Mesenchymal stem cell (in vitro differentiated cells and primary cell): ENCODE results near the gene MRPS27.
A peak's percentile ranks its signal among the peaks of the same experiment; 100 is the strongest.

Source experiments
- DNase-seq: peaks from one replicate; pipeline ENCODE4 v3.0.0-alpha.2; 2013
- H2AFZ ChIP-seq: one replicate; pipeline ENCODE4 v1.6.1; 2013; ENCODE audit warnings: low read depth, mild to moderate bottlenecking, control low read depth, inconsistent platforms, low read length, moderate library complexity
- H2AK5ac ChIP-seq: 2 replicates; pipeline ENCODE4 v1.6.1; 2013; ENCODE audit warnings: low read length, moderate library complexity, mild to moderate bottlenecking, inconsistent platforms; ENCODE audit not compliant: severe bottlenecking
- H2BK120ac ChIP-seq: one replicate; pipeline ENCODE4 v1.6.1; 2013; ENCODE audit warnings: low read depth, mild to moderate bottlenecking, inconsistent platforms, low read length, moderate library complexity
- H2BK12ac ChIP-seq, 2 experiments: one replicate each; pipeline ENCODE4 v1.6.1; 2013; ENCODE audit warnings: inconsistent platforms in 2 of 2, low read length in 2 of 2, mild to moderate bottlenecking in 2 of 2, moderate library complexity in 2 of 2, control low read depth in 1 of 2
- H2BK15ac ChIP-seq: one replicate; pipeline ENCODE4 v1.6.1; 2013; ENCODE audit warnings: mild to moderate bottlenecking, low read depth, inconsistent platforms; ENCODE audit not compliant: poor library complexity, severe bottlenecking
- H2BK5ac ChIP-seq: 2 replicates; pipeline ENCODE4 v1.6.1; 2013; ENCODE audit warnings: low read depth, mild to moderate bottlenecking, low read length, control low read depth, inconsistent platforms; ENCODE audit not compliant: poor library complexity, severe bottlenecking
- H3K14ac ChIP-seq, 2 experiments: one replicate each; pipeline ENCODE4 v1.6.1; 2013; ENCODE audit warnings: inconsistent platforms in 2 of 2, low read length in 2 of 2, control low read depth in 1 of 2, mild to moderate bottlenecking in 1 of 2, moderate library complexity in 1 of 2
- H3K18ac ChIP-seq, 2 experiments: one replicate each; pipeline ENCODE4 v1.6.1; 2013; ENCODE audit warnings: inconsistent platforms in 2 of 2, low read length in 2 of 2, control low read depth in 1 of 2, low read depth in 1 of 2, mild to moderate bottlenecking in 1 of 2
- H3K23ac ChIP-seq, 2 experiments: one replicate each; pipeline ENCODE4 v1.6.1; 2013; ENCODE audit warnings: inconsistent platforms in 2 of 2, low read length in 2 of 2, mild to moderate bottlenecking in 2 of 2, moderate library complexity in 2 of 2, control low read depth in 1 of 2
- H3K27ac ChIP-seq: 2 replicates; pipeline ENCODE4 v1.5.1; 2013; ENCODE audit warnings: mild to moderate bottlenecking, moderate library complexity, low read length, control low read depth, inconsistent platforms; ENCODE audit not compliant: poor library complexity, severe bottlenecking
- H3K27me3 ChIP-seq, 2 experiments: 2 replicates each; pipeline versions ENCODE4 v1.6.1 to v1.7.0; 2013; ENCODE audit warnings: low read length in 2 of 2, mild to moderate bottlenecking in 2 of 2, moderate library complexity in 2 of 2, control low read depth in 1 of 2, inconsistent platforms in 1 of 2; ENCODE audit not compliant: control insufficient read depth in 1 of 2, insufficient read depth in 1 of 2
- H3K36me3 ChIP-seq, 2 experiments: 2 replicates each; pipeline versions ENCODE4 v1.6.1 to v1.7.0; 2013; ENCODE audit warnings: low read length in 2 of 2, control low read depth in 1 of 2, inconsistent platforms in 1 of 2, low read depth in 1 of 2, mild to moderate bottlenecking in 1 of 2; ENCODE audit not compliant: insufficient read depth in 2 of 2, control insufficient read depth in 1 of 2
- H3K4ac ChIP-seq, 2 experiments: one replicate each; pipeline ENCODE4 v1.6.1; 2013; ENCODE audit warnings: inconsistent platforms in 2 of 2, low read length in 2 of 2, mild to moderate bottlenecking in 2 of 2, moderate library complexity in 2 of 2, control low read depth in 1 of 2, low read depth in 1 of 2
- H3K4me1 ChIP-seq: 2 replicates; pipeline ENCODE4 v1.6.1; 2013; ENCODE audit warnings: low read depth, low read length, control low read depth; ENCODE audit not compliant: control insufficient read depth, insufficient read depth
- H3K4me2 ChIP-seq: 2 replicates; pipeline ENCODE4 v1.6.1; 2013; ENCODE audit warnings: low read length, mild to moderate bottlenecking, inconsistent platforms; ENCODE audit not compliant: poor library complexity, severe bottlenecking
- H3K4me3 ChIP-seq, 2 experiments: 2 replicates each; pipeline versions ENCODE4 v1.5.1 to v1.7.0; 2013; ENCODE audit warnings: low read length in 2 of 2, mild to moderate bottlenecking in 2 of 2, control low read depth in 1 of 2, low read depth in 1 of 2; ENCODE audit not compliant: insufficient read depth in 1 of 2
- H3K79me1 ChIP-seq: replicated peaks from 2 replicates; pipeline ENCODE4 v1.6.1; 2013; ENCODE audit warnings: mild to moderate bottlenecking, control low read depth, low read length, inconsistent platforms; ENCODE audit not compliant: poor library complexity, severe bottlenecking
- H3K9ac ChIP-seq: 2 replicates; pipeline ENCODE4 v1.7.0; 2013; ENCODE audit warnings: mild to moderate bottlenecking, low read length, moderate library complexity
- H3K9me3 ChIP-seq: 2 replicates; pipeline ENCODE4 v1.7.0; 2013; ENCODE audit warnings: mild to moderate bottlenecking, low read length; ENCODE audit not compliant: control insufficient read depth
- H4K8ac ChIP-seq: one replicate; pipeline ENCODE4 v1.6.1; 2013; ENCODE audit warnings: inconsistent platforms, mild to moderate bottlenecking, low read length, moderate library complexity
- H4K91ac ChIP-seq: one replicate; pipeline ENCODE4 v1.6.1; 2013; ENCODE audit warnings: mild to moderate bottlenecking, low read length, inconsistent platforms
- WGBS: methylation state at CpG from one replicate; pipeline ENCODE4 v1.1.7; 2013; ENCODE audit warnings: mixed read lengths; 5-methylcytosine and 5-hydroxymethylcytosine counted together

MRPS27 gene

DNA sequence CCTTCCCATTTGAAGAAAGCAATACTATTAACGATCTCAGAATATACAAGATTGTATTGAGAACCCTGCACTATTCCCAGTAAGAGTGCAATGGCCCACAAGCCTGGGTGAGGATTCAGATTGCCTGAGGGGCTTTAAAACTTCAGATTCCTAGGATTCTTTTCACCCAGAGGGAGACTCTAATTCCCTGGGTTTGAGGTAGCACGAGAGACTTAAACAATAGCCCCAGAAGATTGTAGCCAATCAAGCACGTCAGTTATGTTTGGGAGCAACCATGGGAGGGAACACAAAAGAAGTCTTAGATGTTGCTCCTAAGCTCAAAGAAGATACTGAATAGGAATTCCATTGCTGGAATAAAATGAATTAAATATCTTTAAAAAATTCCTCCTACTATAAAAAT lies 17.9 kb downstream of the MRPS27 start:
- Histone ChIP-seq H2BK12ac (no peak overlapping the region), H4K8ac (no peak overlapping the region), H3K4me1 (peaks cover 2% of the 10 kb centered on the region), H3K4me2 (no peak overlapping the region), H3K9me3 (no peaks in the 10 kb centered on the region), H3K79me1 (peaks cover 22% of the 10 kb centered on the region), H3K36me3 (peaks cover 3 to 11% of the 10 kb centered on the region in 2 experiments), H3K27ac (no peak overlapping the region), H2BK15ac (no peak overlapping the region), H3K18ac (no peak overlapping the region), H3K4me3 (no peak overlapping the region), H3K4ac (no peak overlapping the region), H2BK120ac (no peak overlapping the region), H3K23ac (no peak overlapping the region), H2AK5ac (no peak overlapping the region), H3K27me3 (no peaks in the 10 kb centered on the region), H3K9ac (no peak overlapping the region), H4K91ac (no peak overlapping the region), H3K14ac (no peak overlapping the region), H2AFZ (no peak overlapping the region), H2BK5ac (no peak overlapping the region)
- DNase-seq = no peak
- whole genome bisulfite sequencing = 58% methylated on average over 3 of the region's 3 CpGs

- no peak overlapping the region for H2BK5ac ChIP-seq
- no peak overlapping the region for H3K23ac ChIP-seq
- H3K9ac ChIP-seq = peak overlapping the region; percentile 17
- H3K4me3 ChIP-seq = no peak overlapping the region
- no peak overlapping the region for H4K8ac ChIP-seq
- no peak overlapping the region for H3K14ac ChIP-seq
- no peak overlapping the region for H3K4me2 ChIP-seq
- peaks cover 2% of the 10 kb centered on the region for H3K4me1 ChIP-seq
- WGBS = 95% methylated on average over 6 of the region's 6 CpGs
- H3K27ac ChIP-seq = no peak overlapping the region
- no peak overlapping the region for H2BK12ac ChIP-seq
- no peak overlapping the region for H4K91ac ChIP-seq
- H2BK120ac ChIP-seq = no peak overlapping the region
- H2AK5ac ChIP-seq = no peak overlapping the region
- H3K18ac ChIP-seq = peak overlapping the region in 1 of 2 experiments; percentile 9
- no peaks in the 10 kb centered on the region for H3K9me3 ChIP-seq
- no peak for DNase-seq
- no peak overlapping the region for H3K4ac ChIP-seq
- peaks cover 22% of the 10 kb centered on the region for H3K79me1 ChIP-seq
- no peak overlapping the region for H2BK15ac ChIP-seq
- peak overlapping the region; percentile 14 for H2AFZ ChIP-seq
- H3K27me3 ChIP-seq = no peaks in the 10 kb centered on the region
- H3K36me3 ChIP-seq = peaks cover 3 to 17% of the 10 kb centered on the region in 2 experiments
These were observed 18.5 kb downstream of the MRPS27 start for GRCh38 chr5:72301557-72301956.

GRCh38 chr5:72300590-72301339 lies 19.3 kb downstream of the MRPS27 start:
- Histone ChIP-seq H2BK15ac (no peak overlapping the region), H2BK120ac (no peak overlapping the region), H3K23ac (no peak overlapping the region), H2AFZ (no peak overlapping the region), H3K27me3 (no peaks in the 10 kb centered on the region), H3K79me1 (peaks cover 22% of the 10 kb centered on the region), H3K27ac (no peak overlapping the region), H3K4ac (no peak overlapping the region), H3K4me2 (no peak overlapping the region), H4K8ac (no peak overlapping the region), H3K4me3 (no peak overlapping the region), H4K91ac (no peak overlapping the region), H3K36me3 (peaks cover 3 to 22% of the 10 kb centered on the region in 2 experiments), H2BK12ac (no peak overlapping the region), H3K4me1 (peaks cover 2% of the 10 kb centered on the region), H3K14ac (no peak overlapping the region), H3K9ac (peak overlapping the region; percentile 17), H3K18ac (no peak overlapping the region), H2AK5ac (no peak overlapping the region), H2BK5ac (no peak overlapping the region), H3K9me3 (no peaks in the 10 kb centered on the region)
- no peak for DNase-seq
- no CpG with 5 or more reads among the region's 1 CpG for WGBS

- Histone ChIP-seq H2AK5ac (no peak overlapping the region), H3K23ac (no peak overlapping the region), H3K18ac (no peak overlapping the region), H3K14ac (no peak overlapping the region), H3K4me3 (no peak overlapping the region), H3K36me3 (peaks cover 3 to 38% of the 10 kb centered on the region in 2 experiments), H2BK120ac (no peak overlapping the region), H4K91ac (no peak overlapping the region), H3K27ac (no peak overlapping the region), H3K4me2 (no peak overlapping the region), H3K9me3 (no peaks in the 10 kb centered on the region), H2BK5ac (no peak overlapping the region), H3K9ac (no peak overlapping the region), H2AFZ (no peak overlapping the region), H2BK12ac (no peak overlapping the region), H3K4ac (no peak overlapping the region), H3K4me1 (peaks cover 2% of the 10 kb centered on the region), H2BK15ac (no peak overlapping the region), H3K79me1 (peaks cover 17% of the 10 kb centered on the region), H4K8ac (no peak overlapping the region), H3K27me3 (no peaks in the 10 kb centered on the region)
- DNase-seq = no peak
- WGBS = 88% methylated on average over 5 of the region's 5 CpGs
These were observed 21.3 kb downstream of the MRPS27 start for GRCh38 chr5:72298711-72299110.
